CD4-positive, alpha-beta T cell treated with Interferon gamma for 1 hour (primary cell): ENCODE measurements around the gene PDE6B.
"Not testable (repeated sequence)": the region's sequence is repeated elsewhere in the genome, so short reads cannot be mapped to it uniquely, and the experiment has no call there.

Experiments used
- DNase-seq: peaks from one replicate; pipeline ENCODE4 v3.0.0-alpha.2; 2020

The PDE6B gene

DNA sequence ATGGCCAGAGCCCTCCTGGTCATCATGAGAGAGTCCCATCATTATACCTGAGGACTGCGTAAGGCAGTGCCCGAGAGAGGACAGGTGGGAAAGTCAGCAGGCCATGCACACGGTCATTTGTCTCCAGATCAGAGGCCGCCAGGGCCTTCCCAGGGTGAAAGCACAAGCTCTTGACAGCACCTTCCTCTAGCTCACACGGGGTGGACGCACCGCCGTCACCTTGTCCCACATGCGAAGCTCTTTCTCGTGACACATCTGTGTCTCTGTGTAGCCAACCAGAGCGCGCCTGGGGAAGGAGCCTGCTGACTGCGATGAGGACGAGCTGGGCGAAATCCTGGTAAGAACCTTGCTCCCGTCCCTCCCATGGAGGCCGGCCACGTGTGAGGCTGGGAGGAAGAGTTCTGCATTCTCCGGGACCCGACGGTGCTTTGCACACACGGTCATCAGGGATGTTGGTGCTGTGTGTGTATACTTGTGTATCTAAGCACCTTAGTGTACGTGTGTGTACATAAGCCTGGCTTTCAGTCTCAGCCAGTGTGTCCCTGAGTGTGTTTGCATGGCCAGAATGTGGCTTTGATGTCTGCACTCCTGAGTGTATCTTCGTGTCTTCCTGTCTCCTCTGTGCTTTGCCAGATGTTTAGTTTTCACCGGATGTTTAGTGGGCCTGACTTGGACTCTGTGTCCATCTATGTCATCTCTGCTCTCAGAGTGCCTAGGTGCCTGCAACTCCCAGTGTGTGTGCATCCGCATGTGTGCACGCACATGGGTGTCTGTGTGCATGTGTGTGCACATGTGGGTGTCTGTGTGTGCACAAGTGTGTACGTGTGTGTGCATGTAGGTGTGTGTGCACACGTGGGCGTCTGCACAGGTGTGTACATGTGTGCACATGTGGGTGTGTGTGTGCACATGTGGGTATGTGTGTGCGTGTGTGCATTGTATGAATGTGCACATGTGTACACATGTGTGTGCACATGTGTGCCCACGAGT lies 33.6 kb downstream of the PDE6B start:
- no peak for DNase-seq

GRCh38 chr4:659851-660250 lies 34.5 kb downstream of the PDE6B start:
- DNase-seq = no peak

GRCh38 chr4:660401-660800 lies 35.0 kb downstream of the PDE6B start:
- DNase-seq = no peak

DNA sequence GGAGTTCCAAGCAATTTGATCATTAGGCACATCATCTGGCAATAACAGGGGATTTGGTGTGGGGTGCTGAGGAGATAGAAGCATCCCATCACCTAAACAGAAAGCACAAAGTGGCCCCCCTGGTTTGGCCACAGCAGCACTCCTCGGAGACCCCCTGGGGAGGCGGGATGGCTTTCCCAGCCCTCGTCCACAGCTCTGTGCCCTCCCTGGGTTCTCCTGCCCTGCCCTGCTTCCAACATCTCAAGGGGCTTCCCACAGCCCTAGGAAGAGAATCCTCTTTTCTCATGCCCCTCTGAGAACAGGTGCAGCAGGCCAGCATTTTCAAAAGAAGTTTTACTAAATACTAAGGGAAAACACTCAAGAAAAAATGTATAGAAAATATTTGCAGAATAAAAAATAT lies 35.9 kb downstream of the PDE6B start:
- DNase-seq = no peak

GRCh38 chr4:661881-662761 lies 36.7 kb downstream of the PDE6B start:
- no peak for DNase-seq

GRCh38 chr4:663046-663437 lies 37.7 kb downstream of the PDE6B start:
- DNase-seq = no peak

DNA sequence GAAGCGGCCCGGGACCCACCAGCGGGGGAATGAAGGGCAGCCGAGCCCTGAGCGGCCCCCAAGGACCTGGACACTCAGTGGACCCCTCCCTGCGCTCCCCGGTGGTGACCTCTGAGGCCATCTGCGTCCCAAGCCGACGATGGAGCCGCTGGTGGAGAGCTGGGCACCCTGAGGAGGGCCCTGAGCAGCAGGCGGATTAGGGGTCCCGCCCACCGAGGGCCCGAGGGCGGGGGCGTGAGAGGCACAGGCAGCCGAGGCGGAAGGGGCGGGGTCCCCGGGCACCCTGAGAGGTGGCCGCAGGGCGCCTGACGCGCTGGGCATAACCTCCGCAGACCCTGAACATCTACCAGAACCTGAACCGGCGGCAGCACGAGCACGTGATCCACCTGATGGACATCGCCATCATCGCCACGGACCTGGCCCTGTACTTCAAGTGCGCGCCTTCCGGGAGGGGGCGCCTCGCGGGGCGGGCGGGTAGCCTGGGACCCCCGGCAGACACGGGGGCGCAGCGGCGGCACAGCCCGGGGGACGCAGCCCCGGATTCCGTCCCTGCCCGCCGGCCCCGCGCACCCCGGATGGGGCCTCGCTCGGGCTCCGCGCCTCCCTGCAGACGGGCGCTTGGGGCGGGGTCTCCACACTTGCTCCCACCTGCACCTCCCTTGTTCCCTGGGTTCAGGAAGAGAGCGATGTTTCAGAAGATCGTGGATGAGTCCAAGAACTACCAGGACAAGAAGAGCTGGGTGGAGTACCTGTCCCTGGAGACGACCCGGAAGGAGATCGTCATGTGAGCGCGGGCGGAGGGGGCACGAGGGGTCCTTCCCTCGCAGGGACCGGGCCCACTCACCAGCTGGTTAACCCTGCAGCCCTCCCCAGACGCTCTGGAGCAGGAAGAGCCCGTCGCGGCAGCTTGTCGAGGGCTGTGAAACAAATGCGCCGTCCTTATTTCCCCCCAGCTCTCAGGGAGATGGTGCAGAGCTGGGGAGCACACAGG lies 38.4 kb downstream of the PDE6B start:
- DNase-seq = peak; percentile 78

DNA sequence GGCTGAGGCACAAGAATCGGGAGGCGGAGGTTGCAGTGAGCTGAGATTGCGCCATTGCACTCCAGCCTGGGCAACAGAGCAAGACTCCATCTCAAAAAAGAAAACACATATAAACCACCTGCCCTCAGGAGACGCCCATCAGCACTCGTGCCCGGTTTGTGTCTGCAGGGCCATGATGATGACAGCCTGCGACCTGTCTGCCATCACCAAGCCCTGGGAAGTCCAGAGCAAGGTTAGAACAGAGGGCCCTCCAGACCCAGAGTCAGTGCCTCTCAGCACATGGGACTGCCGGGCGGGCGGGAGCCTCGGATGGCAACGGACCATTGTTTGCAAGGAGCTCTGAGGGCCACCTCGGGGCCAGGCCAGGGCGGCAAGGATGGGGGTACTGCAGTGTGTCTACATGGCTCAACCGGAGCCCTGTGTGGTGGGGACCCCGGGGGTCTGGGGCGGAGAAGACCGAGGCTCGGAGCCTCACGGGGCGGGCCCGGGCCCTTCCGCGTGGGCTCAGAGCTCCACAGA lies 39.4 kb downstream of the PDE6B start:
- no peak for DNase-seq

DNA sequence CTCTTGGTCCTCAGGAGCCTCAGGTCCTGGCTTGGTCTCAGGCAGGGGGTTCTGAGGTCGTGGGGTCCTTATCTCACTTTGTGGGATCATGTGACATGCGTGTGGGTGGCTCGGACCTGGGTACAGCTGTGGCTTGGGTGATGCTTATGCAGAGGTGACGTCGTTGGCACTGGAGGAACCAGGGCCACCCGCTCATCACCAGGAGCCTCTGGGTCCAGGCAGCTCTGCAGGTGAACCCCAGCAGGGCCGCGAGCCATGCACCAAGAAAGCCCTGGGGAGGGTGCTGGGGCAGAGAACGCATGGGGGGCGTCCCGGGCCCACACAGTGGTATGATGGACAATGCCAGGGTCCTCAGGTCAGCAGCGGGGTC lies 40.0 kb downstream of the PDE6B start:
- DNase-seq = no peak

- no peak for DNase-seq
Measured at GRCh38 chr4:665751-666435, 40.5 kb downstream of the PDE6B start.

DNA sequence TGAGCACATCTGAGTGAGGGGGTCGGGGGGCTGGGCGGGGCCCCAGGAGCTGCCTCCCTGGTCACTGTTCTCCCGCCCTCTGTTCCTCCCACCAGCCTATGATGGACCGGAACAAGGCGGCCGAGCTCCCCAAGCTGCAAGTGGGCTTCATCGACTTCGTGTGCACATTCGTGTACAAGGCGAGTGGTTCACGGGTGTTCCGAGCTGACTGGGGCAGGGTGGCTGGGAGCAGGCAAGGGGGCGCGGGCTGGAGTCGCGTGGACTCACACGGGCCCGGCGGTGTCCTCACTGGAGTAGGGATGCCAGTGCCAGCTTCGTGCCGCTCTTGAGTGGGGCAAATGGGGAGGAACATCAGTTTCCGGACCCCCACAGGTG lies 41.0 kb downstream of the PDE6B start:
- no peak for DNase-seq

GRCh38 chr4:666822-667544 lies 41.6 kb downstream of the PDE6B start:
- DNase-seq = no peak

DNA sequence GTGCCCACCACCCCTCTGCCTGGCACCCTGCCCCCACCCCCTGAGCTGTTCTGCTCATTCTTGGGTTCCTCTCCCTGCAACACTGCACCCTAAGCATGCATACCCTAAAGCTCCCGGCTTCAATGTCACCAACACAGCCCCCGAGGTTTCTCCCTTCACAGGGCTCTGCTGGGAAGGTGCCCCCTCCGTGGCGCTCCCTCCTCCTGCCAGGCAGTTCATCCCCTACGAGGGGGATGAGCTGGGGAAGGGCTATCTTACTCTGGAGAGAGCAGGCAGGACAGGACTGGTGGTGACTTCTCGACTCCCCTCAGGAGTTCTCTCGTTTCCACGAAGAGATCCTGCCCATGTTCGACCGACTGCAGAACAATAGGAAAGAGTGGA lies 42.2 kb downstream of the PDE6B start:
- no peak for DNase-seq

DNA sequence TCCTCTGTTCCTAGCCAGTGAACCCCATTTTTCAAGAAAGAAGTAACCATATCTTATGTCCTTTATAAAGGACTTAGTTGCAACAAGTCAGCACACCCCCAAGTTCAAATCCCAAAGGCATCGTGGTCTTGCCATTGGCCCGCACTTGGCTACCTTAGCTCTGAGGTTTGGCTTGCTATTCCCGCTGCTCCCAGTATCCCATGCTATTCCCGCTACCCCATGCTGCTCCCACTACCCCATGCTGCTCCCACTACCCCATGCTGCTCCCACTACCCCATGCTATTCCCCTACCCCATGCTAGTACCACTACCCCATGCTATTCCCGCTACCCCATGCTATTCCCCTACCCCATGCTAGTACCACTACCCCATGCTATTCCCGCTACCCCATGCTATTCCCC lies 42.8 kb downstream of the PDE6B start:
- DNase-seq = not testable (repeated sequence)

DNA sequence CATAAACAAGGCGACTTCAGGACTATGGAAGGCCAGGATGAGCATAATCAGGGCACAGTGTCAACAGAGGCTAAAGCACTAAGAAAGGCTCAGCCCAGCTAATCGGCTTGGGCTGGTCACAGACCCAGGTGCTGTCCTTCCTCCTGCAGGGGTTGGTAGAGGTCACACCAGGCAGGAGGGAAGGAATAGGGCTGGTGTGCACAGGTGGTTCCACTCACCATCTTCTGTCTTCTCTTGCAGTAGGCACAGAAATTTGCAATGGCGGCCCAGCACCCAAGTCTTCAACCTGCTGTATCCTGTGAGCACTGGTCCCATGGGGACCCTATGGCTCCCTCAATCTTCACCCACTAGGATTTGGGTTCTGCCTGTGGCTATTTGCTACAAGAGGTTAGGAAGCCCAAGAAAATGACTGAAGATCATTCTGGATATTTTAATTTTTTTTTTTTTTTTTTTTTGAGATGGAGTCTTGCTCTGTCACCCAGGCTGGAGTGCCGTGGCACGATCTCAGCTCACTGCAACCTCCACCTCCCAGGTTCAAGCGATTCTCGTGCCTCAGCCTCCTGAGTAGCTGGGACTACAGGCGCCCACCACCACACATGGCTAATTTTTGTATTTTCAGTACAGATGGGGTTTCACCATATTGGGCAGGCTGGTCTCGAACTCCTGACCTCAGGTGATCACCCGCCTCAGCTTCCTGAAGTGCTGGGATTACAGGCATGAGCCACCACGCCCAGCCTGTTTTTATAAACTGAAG lies 44.6 kb downstream of the PDE6B start:
- DNase-seq = not testable (repeated sequence)

DNA sequence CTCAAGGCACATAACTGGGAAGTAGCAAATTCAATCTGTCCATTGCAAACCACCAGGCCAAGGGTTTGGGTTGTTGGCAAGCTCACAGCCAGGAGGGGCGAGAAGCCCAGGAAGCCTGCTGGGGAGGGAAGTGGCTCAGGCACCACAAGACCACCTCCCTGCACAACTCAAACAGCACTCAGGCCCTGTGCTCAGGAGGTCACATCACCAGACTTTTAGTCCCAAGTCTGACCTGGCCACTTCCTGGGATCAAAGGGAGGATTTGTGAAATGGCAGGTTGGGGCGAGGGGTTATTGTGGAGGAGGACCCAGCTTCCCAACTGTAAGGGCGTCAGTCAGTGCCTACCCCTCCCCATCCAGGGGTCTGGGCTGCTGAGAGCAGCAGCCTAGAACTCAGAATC lies 46.4 kb downstream of the PDE6B start:
- no peak for DNase-seq

DNA sequence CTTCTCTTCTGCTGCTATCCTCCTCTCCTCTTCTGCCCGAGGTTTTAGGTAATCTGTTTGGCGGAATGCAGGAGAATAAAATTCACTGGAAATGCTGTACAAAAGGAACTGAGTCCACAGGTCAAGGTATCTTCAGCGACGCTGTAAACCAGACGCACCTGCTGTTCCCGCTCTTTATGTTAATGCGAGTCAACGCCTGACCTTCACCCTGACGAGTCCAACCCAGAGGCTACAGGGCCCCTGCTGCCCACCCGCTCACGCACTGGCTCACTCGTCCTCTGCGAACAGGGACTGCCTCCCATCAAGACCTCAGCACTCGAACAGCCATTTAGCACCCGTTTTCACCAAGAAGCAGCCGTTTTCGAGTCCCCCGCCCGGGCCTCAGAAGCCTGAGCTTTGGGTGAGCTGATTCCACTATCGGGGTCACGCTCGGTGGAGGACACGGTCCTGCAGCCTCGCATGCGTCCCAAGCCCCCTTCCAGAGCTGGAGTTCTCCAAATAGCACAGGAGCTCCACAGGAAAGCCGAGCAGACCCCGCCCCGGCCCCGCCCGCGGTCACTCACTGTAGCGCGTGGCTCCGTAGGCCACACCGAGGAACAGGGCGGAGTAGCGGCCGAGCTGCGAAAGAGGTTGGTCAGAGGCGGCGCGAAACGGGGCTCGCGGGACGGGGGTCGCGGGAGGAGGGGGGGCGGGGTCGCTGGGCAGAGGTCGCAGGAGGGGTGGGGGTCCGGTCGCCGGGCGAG lies 48.1 kb downstream of the PDE6B start:
- no peak for DNase-seq

DNA sequence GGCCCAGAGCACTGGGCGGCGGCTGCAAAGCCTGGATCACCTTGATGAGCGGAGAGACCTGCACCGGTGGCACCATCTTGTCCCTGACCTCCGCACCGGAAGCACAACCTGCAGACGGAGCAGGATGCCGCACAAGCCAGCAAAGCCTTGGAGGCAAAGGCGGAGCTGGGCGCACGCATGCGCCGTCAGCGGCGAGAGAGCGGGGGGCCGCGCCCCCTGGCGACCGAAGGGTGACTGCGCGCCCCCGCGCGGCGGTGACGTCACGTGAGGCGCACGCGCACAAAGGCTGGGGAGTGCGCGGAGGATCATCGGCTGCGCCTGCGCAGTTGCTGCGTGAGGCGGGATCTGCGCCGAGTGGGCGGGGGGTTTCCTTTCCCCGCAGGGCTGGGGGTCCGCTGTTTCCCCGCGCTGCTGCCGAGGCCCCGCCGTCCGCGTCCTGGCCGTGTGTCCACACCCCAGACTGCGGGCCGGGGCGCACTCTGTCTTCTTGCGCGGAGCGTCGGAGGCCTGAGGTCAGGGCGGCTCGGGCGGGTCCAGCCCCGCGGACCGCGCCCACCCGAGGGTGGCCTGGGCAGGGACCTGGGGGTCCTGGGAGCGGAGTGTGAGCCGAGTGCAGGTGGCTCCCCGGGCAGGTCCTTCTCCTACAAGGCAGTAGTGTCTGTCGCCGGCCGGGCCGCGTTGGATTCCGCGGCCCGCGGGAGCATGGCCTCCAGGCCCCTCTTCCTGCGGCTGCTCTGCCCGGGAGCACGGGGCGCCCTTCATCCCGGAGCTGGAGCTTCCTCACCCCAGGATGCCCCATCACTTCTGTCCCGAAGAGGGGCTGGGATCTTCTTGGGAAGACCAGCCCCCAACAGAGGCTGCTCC lies 49.0 kb downstream of the PDE6B start, which contains the start of the genes ATP5ME and MYL5:
TSS of gene ATP5ME (minus strand) at position 105 of the 864 bp plus-strand sequence. CDS start at position 76, 29 bp downstream.
TSS of gene MYL5 (plus strand) at position 371 of the 864 bp plus-strand sequence. CDS start 3,485 bp downstream, outside the sequence.
- peak; percentile 98 for DNase-seq
